HEK293 (cell line): ENCODE results near the gene TOM1L2.

Source experiments
- FEZF1 ChIP-seq: fragments of 450-650 bp; formaldehyde crosslinking; IDR thresholded peaks from 2 replicates; pipeline ENCODE4 v1.5.1; 2016; ENCODE audit warnings: missing biosample characterization, missing genetic modification characterization
- GFI1B ChIP-seq: fragments of 450-650 bp; formaldehyde crosslinking; IDR thresholded peaks from 2 replicates; pipeline ENCODE4 v1.5.1; 2016; ENCODE audit warnings: missing biosample characterization, missing genetic modification characterization
- GLIS1 ChIP-seq: fragments of 450-650 bp; formaldehyde crosslinking; IDR thresholded peaks from 2 replicates; pipeline ENCODE4 v1.5.1; 2016; ENCODE audit warnings: missing biosample characterization, missing genetic modification characterization
- MZF1 ChIP-seq: fragments of 450-650 bp; formaldehyde crosslinking; IDR thresholded peaks from 2 replicates; pipeline ENCODE4 v1.5.1; 2017; ENCODE audit warnings: missing biosample characterization, missing genetic modification characterization, borderline replicate concordance
- OSR2 ChIP-seq: fragments of 450-650 bp; formaldehyde crosslinking; IDR thresholded peaks from 2 replicates; pipeline ENCODE4 v1.5.1; 2016; ENCODE audit warnings: missing biosample characterization, missing genetic modification characterization
- OVOL3 ChIP-seq: fragments of 450-650 bp; formaldehyde crosslinking; IDR thresholded peaks from 2 replicates; pipeline ENCODE4 v1.5.1; 2016; ENCODE audit warnings: missing biosample characterization, missing genetic modification characterization
- SP7 ChIP-seq: fragments of 450-650 bp; formaldehyde crosslinking; IDR thresholded peaks from 2 replicates; pipeline ENCODE4 v1.5.1; 2016; ENCODE audit warnings: missing biosample characterization, missing genetic modification characterization
- TCF7L2 ChIP-seq: IDR thresholded peaks from 2 replicates; pipeline ENCODE4 v1.6.1; 2011; ENCODE audit warnings: low read depth, mild to moderate bottlenecking, inconsistent platforms, low read length, moderate library complexity, borderline replicate concordance
- YY2 ChIP-seq: fragments of 450-650 bp; formaldehyde crosslinking; IDR thresholded peaks from 2 replicates; pipeline ENCODE4 v1.5.1; 2016; ENCODE audit warnings: missing biosample characterization, missing genetic modification characterization
- ZBTB8A ChIP-seq: fragments of 450-650 bp; formaldehyde crosslinking; IDR thresholded peaks from 2 replicates; pipeline ENCODE4 v1.5.1; 2016; ENCODE audit warnings: missing biosample characterization, missing genetic modification characterization
- ZNF2 ChIP-seq: fragments of 450-650 bp; formaldehyde crosslinking; IDR thresholded peaks from 2 replicates; pipeline ENCODE4 v1.5.1; 2016; ENCODE audit warnings: missing biosample characterization, missing genetic modification characterization
- ZNF214 ChIP-seq: fragments of 450-650 bp; formaldehyde crosslinking; IDR thresholded peaks from 2 replicates; pipeline ENCODE4 v1.5.1; 2017; ENCODE audit warnings: missing biosample characterization, mild to moderate bottlenecking, missing genetic modification characterization, borderline replicate concordance
- ZNF274 ChIP-seq, 2 experiments: fragments of 200-500 bp in 1 of 2; fragments of 450-650 bp in 1 of 2; sonication (Bioruptor generic) in 1 of 2; formaldehyde crosslinking in 1 of 2; IDR thresholded peaks; 2 replicates each; pipeline versions ENCODE4 v1.5.1 to v1.6.1; 2014 to 2016; ENCODE audit warnings: borderline replicate concordance in 1 of 2, inconsistent platforms in 1 of 2, low read length in 1 of 2, missing biosample characterization in 1 of 2, missing genetic modification characterization in 1 of 2
- ZNF366 ChIP-seq: fragments of 450-650 bp; formaldehyde crosslinking; conservative IDR thresholded peaks from 2 replicates; pipeline ENCODE4 v1.5.1; 2016; ENCODE audit warnings: missing biosample characterization, missing genetic modification characterization
- ZNF48 ChIP-seq: fragments of 450-650 bp; formaldehyde crosslinking; IDR thresholded peaks from 2 replicates; pipeline ENCODE4 v1.5.1; 2016; ENCODE audit warnings: missing biosample characterization, missing genetic modification characterization
- ZNF530 ChIP-seq: fragments of 450-650 bp; formaldehyde crosslinking; IDR thresholded peaks from 2 replicates; pipeline ENCODE4 v1.5.1; 2016; ENCODE audit warnings: low read depth, missing biosample characterization, missing genetic modification characterization
- ZNF600 ChIP-seq: fragments of 450-650 bp; formaldehyde crosslinking; IDR thresholded peaks from 2 replicates; pipeline ENCODE4 v1.5.1; 2016; ENCODE audit warnings: missing biosample characterization, missing genetic modification characterization
- ZNF654 ChIP-seq: fragments of 450-650 bp; formaldehyde crosslinking; IDR thresholded peaks from 2 replicates; pipeline ENCODE4 v1.5.1; 2016; ENCODE audit warnings: low read depth, missing biosample characterization, missing genetic modification characterization
- ZNF670 ChIP-seq: fragments of 450-650 bp; formaldehyde crosslinking; IDR thresholded peaks from 2 replicates; pipeline ENCODE4 v1.5.1; 2016; ENCODE audit warnings: missing biosample characterization, missing genetic modification characterization, low read depth
- ZNF747 ChIP-seq: fragments of 450-650 bp; formaldehyde crosslinking; IDR thresholded peaks from 2 replicates; pipeline ENCODE4 v1.5.1; 2016; ENCODE audit warnings: missing biosample characterization, missing genetic modification characterization
- ZNF830 ChIP-seq: fragments of 450-650 bp; IDR thresholded peaks from 2 replicates; pipeline ENCODE4 v1.5.0; 2018; ENCODE audit warnings: missing biosample characterization, missing genetic modification characterization, low read depth, mild to moderate bottlenecking, moderate library complexity
- TF ChIP-seq, protein P1 (sequence below): fragments of 450-650 bp; formaldehyde crosslinking; IDR thresholded peaks from 2 replicates; pipeline ENCODE4 v1.5.1; 2016; ENCODE audit warnings: missing biosample characterization, missing genetic modification characterization
- TF ChIP-seq, protein P2 (sequence below): fragments of 450-650 bp; formaldehyde crosslinking; IDR thresholded peaks from 2 replicates; pipeline ENCODE4 v1.5.1; 2016; ENCODE audit warnings: missing biosample characterization, missing genetic modification characterization
- TF ChIP-seq, protein P3 (sequence below): fragments of 450-650 bp; formaldehyde crosslinking; IDR thresholded peaks from 2 replicates; pipeline ENCODE4 v1.5.1; 2016; ENCODE audit warnings: missing biosample characterization, missing genetic modification characterization, borderline replicate concordance
- TF ChIP-seq, protein P4 (sequence below): fragments of 450-650 bp; formaldehyde crosslinking; IDR thresholded peaks from 2 replicates; pipeline ENCODE4 v1.5.1; 2016; ENCODE audit warnings: missing biosample characterization, missing genetic modification characterization, borderline replicate concordance
- TF ChIP-seq, protein P5 (sequence below): fragments of 450-650 bp; formaldehyde crosslinking; IDR thresholded peaks from 2 replicates; pipeline ENCODE4 v1.5.1; 2016; ENCODE audit warnings: missing biosample characterization, missing genetic modification characterization

The TOM1L2 gene

DNA sequence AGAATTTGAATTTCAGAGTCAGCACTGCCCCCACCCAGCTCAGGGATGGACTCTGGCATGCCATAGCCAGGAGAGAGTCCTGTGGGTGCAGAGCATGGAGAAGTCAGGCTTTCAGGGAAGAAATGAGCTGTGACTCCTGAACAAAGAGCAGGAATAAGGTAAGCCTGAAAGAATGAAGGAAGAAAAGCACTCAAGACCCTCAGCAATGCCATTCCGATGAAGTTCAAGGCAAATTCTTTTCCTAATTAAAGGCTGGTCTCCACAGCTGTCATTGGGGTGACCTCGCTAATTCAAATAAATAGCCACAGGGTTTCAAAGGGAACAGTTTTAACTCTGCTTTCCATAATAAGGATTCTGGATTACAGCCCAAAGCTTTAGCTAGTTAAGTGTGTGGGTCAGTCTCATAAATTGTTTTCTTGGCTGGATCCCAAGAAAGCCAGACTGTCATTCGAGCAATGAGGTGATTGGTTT, 31.7 kb downstream of the TOM1L2 start (continued):
- TF ChIP-seq ZNF274 (IDR thresholded peaks at IDR 0.05; ENCODE audit: low read length) (no peak), ZNF274 (tag by site-specific recombination; IDR thresholded peaks at IDR 0.05; ENCODE audit: borderline replicate concordance) (no peak), FEZF1 (tag by site-specific recombination) (peak; percentile 70), ZBTB8A (tag by site-specific recombination) (no peak), YY2 (no peak), ZNF654 (tag by site-specific recombination) (no peak), ZNF670 (tag by site-specific recombination) (no peak), ZNF530 (tag by site-specific recombination) (no peak), TCF7L2 (no peak), ZNF214 (tag by site-specific recombination) (no peak), MZF1 (no peak), ZNF600 (peak; percentile 90), ZNF48 (tag by site-specific recombination) (no peak), ZNF366 (tag by site-specific recombination) (peak; percentile 61), OSR2 (tag by site-specific recombination) (peak; percentile 43; the same call in 1 of the 2 replicates), SP7 (tag by site-specific recombination) (peak; percentile 80), GLIS1 (tag by site-specific recombination) (peak; percentile 19; the same call in 1 of the 2 replicates), OVOL3 (no peak), ZNF2 (tag by site-specific recombination) (no peak), GFI1B (no peak), ZNF747 (tag by site-specific recombination) (no peak), ZNF830 (tag by site-specific recombination) (no peak)
- TF ChIP-seq, protein P1, sequence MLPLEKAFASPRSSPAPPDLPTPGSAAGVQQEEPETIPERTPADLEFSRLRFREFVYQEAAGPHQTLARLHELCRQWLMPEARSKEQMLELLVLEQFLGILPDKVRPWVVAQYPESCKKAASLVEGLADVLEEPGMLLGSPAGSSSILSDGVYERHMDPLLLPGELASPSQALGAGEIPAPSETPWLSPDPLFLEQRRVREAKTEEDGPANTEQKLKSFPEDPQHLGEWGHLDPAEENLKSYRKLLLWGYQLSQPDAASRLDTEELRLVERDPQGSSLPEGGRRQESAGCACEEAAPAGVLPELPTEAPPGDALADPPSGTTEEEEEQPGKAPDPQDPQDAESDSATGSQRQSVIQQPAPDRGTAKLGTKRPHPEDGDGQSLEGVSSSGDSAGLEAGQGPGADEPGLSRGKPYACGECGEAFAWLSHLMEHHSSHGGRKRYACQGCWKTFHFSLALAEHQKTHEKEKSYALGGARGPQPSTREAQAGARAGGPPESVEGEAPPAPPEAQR (tag by site-specific recombination) = no peak
- TF ChIP-seq, protein P2, sequence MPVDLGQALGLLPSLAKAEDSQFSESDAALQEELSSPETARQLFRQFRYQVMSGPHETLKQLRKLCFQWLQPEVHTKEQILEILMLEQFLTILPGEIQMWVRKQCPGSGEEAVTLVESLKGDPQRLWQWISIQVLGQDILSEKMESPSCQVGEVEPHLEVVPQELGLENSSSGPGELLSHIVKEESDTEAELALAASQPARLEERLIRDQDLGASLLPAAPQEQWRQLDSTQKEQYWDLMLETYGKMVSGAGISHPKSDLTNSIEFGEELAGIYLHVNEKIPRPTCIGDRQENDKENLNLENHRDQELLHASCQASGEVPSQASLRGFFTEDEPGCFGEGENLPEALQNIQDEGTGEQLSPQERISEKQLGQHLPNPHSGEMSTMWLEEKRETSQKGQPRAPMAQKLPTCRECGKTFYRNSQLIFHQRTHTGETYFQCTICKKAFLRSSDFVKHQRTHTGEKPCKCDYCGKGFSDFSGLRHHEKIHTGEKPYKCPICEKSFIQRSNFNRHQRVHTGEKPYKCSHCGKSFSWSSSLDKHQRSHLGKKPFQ (tag by site-specific recombination) = peak; percentile 22; the same call in 1 of the 2 replicates
- TF ChIP-seq, protein P3, sequence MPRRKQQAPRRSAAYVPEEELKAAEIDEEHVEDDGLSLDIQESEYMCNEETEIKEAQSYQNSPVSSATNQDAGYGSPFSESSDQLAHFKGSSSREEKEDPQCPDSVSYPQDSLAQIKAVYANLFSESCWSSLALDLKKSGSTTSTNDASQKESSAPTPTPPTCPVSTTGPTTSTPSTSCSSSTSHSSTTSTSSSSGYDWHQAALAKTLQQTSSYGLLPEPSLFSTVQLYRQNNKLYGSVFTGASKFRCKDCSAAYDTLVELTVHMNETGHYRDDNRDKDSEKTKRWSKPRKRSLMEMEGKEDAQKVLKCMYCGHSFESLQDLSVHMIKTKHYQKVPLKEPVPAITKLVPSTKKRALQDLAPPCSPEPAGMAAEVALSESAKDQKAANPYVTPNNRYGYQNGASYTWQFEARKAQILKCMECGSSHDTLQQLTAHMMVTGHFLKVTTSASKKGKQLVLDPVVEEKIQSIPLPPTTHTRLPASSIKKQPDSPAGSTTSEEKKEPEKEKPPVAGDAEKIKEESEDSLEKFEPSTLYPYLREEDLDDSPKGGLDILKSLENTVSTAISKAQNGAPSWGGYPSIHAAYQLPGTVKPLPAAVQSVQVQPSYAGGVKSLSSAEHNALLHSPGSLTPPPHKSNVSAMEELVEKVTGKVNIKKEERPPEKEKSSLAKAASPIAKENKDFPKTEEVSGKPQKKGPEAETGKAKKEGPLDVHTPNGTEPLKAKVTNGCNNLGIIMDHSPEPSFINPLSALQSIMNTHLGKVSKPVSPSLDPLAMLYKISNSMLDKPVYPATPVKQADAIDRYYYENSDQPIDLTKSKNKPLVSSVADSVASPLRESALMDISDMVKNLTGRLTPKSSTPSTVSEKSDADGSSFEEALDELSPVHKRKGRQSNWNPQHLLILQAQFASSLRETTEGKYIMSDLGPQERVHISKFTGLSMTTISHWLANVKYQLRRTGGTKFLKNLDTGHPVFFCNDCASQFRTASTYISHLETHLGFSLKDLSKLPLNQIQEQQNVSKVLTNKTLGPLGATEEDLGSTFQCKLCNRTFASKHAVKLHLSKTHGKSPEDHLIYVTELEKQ (tag by site-specific recombination) = no peak
- TF ChIP-seq, protein P4, sequence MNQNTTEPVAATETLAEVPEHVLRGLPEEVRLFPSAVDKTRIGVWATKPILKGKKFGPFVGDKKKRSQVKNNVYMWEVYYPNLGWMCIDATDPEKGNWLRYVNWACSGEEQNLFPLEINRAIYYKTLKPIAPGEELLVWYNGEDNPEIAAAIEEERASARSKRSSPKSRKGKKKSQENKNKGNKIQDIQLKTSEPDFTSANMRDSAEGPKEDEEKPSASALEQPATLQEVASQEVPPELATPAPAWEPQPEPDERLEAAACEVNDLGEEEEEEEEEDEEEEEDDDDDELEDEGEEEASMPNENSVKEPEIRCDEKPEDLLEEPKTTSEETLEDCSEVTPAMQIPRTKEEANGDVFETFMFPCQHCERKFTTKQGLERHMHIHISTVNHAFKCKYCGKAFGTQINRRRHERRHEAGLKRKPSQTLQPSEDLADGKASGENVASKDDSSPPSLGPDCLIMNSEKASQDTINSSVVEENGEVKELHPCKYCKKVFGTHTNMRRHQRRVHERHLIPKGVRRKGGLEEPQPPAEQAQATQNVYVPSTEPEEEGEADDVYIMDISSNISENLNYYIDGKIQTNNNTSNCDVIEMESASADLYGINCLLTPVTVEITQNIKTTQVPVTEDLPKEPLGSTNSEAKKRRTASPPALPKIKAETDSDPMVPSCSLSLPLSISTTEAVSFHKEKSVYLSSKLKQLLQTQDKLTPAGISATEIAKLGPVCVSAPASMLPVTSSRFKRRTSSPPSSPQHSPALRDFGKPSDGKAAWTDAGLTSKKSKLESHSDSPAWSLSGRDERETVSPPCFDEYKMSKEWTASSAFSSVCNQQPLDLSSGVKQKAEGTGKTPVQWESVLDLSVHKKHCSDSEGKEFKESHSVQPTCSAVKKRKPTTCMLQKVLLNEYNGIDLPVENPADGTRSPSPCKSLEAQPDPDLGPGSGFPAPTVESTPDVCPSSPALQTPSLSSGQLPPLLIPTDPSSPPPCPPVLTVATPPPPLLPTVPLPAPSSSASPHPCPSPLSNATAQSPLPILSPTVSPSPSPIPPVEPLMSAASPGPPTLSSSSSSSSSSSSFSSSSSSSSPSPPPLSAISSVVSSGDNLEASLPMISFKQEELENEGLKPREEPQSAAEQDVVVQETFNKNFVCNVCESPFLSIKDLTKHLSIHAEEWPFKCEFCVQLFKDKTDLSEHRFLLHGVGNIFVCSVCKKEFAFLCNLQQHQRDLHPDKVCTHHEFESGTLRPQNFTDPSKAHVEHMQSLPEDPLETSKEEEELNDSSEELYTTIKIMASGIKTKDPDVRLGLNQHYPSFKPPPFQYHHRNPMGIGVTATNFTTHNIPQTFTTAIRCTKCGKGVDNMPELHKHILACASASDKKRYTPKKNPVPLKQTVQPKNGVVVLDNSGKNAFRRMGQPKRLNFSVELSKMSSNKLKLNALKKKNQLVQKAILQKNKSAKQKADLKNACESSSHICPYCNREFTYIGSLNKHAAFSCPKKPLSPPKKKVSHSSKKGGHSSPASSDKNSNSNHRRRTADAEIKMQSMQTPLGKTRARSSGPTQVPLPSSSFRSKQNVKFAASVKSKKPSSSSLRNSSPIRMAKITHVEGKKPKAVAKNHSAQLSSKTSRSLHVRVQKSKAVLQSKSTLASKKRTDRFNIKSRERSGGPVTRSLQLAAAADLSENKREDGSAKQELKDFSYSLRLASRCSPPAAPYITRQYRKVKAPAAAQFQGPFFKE (tag by site-specific recombination) = no peak
- TF ChIP-seq, protein P5, sequence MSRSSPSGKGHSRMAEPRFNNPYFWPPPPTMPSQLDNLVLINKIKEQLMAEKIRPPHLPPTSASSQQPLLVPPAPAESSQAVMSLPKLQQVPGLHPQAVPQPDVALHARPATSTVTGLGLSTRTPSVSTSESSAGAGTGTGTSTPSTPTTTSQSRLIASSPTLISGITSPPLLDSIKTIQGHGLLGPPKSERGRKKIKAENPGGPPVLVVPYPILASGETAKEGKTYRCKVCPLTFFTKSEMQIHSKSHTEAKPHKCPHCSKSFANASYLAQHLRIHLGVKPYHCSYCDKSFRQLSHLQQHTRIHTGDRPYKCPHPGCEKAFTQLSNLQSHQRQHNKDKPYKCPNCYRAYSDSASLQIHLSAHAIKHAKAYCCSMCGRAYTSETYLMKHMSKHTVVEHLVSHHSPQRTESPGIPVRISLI = no peak
